UCSD-AML1 (cell line): ENCODE measurements around the gene STXBP3.

ENCODE experiments used
- DNase-seq: peaks from one replicate; lab custom pipeline; 2025; ENCODE audit not compliant: unreplicated experiment; lab: John Stamatoyannopoulos, UW

Gene STXBP3

DNA sequence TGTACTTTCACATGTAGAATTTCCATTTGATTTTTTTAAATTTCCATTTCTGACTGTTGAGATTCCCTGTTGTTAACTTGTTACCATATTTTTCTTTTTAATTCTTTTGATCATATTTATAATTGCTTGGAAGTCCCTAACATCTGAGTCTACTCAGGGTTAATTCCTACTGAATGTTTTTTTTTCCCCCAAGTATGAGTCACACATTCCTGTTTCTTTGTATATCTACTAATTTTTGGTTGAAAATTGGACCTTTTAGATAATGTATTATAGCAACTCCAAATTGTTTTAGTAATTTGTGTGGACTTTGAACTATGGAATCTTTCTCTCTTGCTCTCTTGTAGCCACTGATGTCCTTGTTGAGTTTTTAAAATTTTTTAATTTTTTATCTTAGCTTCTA lies 54.6 kb downstream of the STXBP3 start:
- no peak for DNase-seq

- no peak for DNase-seq
These were observed 57.1 kb downstream of the STXBP3 start for GRCh38 chr1:108803548-108803947.

- no peak for DNase-seq
These were observed 62.0 kb downstream of the STXBP3 start for GRCh38 chr1:108808438-108808837.

DNA sequence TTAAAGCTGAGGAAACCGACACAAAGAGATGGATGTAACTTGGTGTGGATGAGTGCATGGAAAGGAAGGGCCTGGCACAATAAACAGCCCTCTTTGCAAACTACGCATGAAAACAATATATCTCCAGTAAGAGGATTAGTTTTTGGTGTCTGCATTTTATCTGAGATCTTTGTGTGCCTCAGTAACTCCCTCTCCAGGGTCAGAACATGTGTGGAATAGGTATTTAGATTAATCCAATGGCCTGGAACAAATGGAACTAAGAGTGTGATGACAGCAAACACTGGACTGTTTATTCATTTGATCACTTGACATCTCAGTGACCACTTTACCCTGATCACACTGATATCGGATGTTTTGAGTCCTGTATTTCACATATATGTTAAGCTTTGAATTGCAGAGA lies 65.1 kb downstream of the STXBP3 start:
- no peak for DNase-seq

DNA sequence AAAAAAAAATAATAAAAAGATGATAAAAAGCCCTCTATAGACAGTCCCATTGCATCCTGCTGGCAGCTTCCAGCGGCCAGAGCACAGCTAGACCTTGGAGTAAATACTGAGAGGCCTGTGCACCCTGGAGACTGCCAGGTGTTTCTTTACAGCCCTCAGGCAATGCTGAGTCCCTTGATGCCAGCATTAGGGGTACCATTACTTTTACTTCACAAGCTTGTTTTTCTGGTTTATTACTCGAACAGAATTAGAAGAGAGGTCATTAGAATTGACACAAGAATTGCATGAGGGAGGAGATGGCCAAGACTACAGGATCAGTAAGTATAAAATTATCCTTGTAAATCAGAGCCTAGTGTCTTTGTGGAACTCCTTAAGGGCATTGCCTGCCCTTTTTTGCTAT lies 66.9 kb downstream of the STXBP3 start:
- DNase-seq: no peak

DNA sequence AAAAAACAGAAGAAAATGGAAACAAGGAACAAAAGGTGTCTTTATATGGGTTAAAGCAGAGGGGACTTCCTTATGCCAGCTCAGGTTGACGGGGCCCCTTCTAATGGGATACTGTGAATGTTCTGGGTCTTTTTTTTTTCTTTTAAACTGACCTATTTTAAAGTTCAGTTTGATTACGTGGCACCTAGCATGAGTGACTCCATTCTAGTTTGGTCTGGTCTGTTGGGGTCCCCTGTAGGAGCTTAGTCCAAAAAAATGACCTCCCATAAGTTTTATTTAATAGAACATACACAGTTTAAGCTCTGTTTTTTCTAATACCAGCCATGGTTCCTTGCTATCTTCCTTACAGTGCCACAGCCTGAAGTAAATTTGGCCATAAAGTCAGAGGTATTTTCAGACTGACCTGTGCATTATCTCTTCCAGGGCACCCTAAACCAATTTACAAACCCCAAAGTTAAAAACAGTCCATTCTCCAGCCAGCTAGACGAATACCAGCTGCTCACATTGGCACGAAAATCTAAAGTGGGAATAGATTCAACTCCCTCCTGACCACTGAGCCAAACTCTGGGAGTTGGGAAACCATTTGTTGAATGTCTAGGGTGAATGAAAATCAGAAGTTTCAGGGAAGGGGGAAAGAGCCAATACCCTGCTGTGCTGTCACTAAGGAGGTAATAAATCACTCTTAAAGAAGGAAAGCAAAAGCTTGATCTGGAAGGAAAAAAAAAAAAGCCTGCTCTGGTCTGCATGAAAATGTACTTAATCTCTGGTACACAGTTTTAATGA lies 68.1 kb downstream of the STXBP3 start:
- no peak for DNase-seq

- DNase-seq: no peak
These were observed 69.1 kb downstream of the STXBP3 start for GRCh38 chr1:108815566-108815965.

DNA sequence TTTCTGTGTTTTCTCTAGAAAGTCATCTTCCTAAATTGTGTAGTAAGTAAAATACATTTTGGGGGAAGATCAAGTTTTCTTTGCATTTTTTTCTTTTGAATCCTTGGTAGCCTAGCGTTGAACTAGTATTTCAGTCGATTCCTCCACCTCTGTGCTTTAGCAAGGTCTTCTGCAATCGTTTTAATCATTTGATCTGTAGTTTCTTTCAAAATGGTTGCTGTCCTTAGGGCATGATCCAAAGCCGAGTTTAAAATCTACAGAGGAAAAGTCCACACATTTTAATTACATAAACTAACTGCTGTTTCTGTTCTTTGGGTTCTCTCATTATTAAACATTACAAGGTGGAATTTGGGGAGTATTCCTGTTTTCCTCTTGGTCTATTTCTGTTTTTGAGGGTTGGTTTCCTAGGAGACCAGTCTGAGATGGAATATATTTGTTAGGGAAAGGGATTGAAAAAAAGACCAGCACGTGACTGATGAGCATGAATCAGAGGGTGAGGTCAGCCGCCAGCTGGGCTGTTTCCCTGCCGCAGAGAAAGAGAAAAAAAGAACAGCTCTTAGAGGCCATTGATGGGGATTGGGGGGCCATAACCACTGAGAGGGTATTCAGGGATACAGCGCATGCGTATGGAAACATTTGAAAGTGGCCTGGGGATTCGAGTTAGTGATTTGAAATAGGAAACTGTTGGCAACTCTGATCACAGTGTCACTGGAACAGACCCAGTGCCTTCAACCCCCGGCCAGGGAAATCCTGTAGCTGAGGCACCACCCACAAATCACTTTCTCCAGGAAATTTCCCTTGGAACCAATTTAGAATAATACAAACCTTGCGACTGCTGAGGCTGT lies 69.8 kb downstream of the STXBP3 start:
- no peak for DNase-seq

DNA sequence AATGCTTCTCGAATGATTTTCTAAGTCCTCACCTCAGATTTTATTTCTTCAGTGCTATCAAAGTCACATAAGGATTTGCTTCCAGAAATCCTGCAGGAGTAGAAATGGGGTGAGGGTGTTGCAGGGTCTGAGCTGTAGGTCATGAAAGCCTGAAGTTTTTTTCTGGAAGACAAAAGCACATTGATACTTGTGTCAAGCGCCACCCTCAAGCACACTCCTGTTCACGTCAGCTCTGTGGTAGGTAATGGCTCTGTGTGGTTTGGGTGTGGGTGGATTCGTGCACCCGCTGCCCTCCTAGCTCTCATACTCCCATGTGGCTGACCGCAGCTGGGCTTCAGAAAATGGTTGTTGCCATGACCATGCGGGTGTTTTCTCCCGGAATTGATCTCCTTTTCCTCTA lies 70.5 kb downstream of the STXBP3 start:
- DNase-seq: no peak

- no peak for DNase-seq
These were observed 71.3 kb downstream of the STXBP3 start for GRCh38 chr1:108817811-108818210.

DNA sequence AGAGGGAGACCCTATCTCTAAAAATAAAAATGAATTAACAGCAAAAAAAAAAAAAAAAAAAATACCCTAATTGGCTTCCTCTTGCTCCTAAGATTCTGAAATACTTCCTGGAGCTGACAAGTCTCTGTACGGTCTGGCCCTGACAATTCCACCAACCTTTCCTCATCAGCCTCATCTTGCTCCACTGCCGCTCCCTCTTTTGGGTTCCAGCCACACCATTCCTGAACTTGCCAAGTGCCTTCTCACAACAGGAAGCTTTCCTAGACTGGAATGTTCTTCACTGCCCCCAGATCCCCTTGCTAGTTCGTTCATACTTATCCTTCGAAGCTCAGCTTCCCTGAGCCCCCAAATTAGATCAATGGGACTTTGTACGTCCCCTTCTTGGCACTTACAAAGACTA lies 73.4 kb downstream of the STXBP3 start:
- DNase-seq: no peak

DNA sequence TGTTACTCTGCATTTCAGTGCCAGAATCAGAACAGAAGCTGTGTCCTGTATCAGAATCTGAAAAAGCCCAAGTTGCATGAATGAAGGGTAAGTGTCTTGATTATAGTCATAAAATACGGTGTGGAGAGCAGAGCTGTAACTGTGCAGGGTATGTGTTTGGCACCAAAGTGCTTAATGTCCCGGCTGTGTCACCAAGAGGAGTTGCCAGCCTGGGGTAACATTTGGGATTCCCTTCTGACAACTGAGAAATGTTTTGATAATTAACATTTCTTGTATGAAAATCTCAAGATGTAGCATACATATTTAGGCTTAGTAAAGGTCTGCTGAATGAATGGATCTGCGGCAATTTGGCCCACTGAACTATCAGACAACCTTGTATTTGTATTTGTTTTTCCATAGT lies 77.2 kb downstream of the STXBP3 start:
- DNase-seq: no peak

- no peak for DNase-seq
These were observed 77.6 kb downstream of the STXBP3 start for GRCh38 chr1:108824051-108824450.

DNA sequence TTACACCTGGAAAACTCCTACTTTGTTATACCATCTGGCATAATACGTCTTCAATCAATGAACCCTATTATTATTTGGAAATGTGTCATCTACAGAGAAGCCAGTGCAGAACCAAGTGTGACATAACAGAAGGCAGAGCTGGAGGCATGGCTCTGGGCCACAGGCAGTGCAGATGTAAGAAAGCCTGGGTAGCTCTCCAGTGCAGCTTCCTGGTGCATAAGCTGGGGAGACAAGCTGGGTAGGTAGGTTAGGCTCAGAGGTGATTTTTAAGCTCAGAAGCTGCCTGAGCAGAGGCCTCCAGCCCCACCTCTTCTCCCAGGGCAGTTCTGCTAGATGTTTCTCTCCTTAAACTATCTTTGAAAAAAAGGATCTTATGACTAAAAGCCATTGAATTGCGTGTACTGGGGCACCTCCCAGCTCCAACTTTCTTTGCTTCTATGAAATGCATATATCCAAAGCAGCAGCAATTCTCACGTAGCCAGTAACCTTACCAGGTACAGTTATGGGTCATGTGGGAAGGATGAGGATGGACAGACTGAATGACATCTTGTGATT lies 79.7 kb downstream of the STXBP3 start:
- no peak for DNase-seq

- peak; percentile 56 for DNase-seq
These were observed 81.8 kb downstream of the STXBP3 start for GRCh38 chr1:108828074-108828961.

- DNase-seq: no peak
These were observed 83.0 kb downstream of the STXBP3 start for GRCh38 chr1:108829498-108829916.

DNA sequence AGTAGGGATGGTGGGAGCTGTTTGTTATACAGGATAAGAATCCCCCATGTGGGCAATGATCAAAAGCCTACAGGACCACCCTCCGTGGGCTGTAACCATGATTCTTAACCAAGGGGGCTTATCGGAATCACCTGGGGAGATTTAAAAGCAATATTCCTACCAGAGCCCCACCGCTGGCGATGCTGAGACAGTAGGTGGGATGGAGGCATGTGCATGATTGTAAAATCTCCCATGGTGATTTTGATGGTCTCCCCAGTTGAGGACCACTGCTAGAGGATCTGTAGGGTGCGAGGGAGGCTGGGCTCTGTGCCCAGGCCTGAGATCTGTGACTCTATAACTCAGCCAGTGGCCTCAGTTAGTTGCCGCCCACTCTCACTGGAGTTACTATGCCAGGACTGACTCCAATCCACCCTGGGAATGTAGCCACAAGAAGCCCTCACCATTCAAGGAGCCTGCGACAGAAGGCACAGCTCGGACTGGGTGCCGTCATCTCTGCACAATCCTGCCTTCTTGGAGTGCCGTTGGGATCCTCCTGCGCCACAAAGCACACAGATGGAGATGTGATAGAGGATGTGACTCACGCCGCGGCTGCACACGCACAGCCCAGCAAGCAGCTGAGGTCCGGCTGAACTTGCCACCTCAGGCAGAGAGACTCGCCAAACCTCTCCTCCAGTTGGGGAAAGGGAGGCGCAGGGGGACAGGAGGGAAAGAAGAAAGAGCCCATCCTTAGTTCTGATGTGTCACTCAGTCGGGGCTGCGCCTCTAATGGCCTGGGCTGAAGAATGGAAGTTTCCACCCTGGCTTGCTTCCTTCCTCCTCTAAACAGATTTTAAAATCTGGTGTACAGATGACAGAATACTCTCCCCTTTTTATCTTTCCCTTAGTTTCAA lies 83.9 kb downstream of the STXBP3 start:
- DNase-seq: peak; percentile 52

GRCh38 chr1:108831225-108831624 lies 84.8 kb downstream of the STXBP3 start:
- no peak for DNase-seq

- DNase-seq: no peak
These were observed 86.5 kb downstream of the STXBP3 start for GRCh38 chr1:108832929-108833328.

- DNase-seq: no peak
These were observed 95.2 kb downstream of the STXBP3 start for GRCh38 chr1:108841703-108842102.
